ENCODE results near the gene HAND2. TPM values are rescaled to one million over a fixed set of nuclear protein-coding genes. Genes with fewer than 3 reads are reported as not detected.

HAND2 gene
- 0.11 TPM for polyA plus RNA-seq (2013, experiment 1 of 2; ENCODE audit: insufficient read length)
- polyA plus RNA-seq (2013, experiment 2 of 2; ENCODE audit: insufficient read length): not detected

DNA sequence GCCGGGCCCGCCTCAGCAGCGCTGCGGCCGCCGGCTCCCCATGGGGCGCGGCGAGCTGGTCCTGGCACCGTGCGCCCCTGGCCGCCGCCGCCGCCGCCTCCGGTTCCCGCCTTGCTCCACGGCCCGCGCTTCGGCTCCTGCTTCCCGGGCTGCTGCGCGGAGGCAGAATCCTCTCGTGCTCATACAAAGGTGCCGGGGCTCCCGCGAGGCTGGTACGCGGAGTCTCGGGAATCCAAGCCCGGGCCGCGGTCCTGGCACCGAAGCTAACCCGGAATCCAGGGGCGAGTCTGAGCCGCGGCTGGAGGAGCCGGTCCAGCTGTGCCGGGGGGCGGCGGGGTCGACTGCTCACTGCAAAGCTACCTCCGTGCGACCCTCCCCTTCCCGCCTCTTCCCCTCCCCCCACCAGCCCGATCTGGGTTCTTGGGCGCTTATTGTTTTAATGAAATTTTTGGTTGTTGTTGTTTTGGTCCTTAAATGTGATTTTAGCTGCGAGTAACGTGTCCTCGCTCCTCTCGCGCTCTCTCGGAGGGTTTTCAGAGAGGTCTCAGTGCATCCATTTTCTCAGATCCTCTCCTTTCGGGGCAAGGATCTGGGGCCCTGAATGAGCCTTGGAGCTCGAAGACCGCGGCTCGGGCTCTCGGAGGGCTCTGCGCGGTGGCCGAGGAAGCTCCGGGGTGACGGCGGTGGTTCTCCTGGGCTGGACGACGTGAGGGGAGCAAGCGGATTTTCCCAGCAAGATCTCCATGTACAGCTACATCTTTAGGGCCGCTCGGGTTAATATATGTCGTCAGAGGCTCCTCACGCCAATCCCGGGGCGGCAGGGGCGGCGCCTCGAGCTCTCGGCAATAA is at the start of gene HAND2:
Gene HAND2, minus strand, starts transcription at position 753 of the 849 bp plus-strand sequence. CDS start 940 bp downstream, outside the sequence.
- peak; percentile 30 for DNase-seq

DNA sequence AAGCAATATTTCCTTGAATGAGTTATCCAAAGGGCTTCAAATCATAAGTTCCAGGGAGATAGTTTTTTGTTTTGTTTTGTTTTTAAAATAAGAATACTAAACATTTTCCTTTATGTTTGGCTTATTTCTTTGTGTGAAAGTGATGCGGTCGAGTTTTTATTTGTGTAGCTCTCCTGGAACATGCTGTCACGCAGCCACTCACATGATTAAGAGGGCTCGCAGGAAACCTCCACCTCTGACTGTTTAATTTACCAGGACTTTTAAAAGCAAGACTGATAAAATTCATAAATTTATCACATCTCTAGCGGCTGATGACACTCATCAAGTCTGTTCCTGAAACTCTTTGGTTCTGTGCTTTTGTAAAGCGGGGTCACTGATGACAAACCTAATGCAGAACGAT is 48.9 kb upstream of the HAND2 start:
- no peak for DNase-seq

DNA sequence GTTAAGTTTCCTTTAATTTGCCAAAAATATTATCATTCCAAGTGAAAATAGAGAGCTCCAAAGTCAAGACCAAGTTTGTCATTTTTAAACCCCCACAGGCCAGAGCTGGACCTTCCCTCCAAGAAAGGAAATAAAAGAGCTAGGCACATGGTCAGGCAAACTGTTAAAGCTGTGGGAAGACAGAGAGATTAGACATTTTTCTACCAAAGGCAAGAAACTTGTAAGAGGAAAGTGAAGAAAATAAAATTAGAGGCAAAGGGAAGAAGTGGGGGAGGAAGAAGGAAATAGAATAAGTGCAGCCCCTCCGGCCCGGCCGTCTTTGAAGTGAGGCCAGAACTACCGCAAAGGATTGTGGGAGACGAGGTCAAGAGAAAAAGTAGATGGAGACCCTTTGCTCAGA is 47.9 kb upstream of the HAND2 start:
- DNase-seq: no peak

DNA sequence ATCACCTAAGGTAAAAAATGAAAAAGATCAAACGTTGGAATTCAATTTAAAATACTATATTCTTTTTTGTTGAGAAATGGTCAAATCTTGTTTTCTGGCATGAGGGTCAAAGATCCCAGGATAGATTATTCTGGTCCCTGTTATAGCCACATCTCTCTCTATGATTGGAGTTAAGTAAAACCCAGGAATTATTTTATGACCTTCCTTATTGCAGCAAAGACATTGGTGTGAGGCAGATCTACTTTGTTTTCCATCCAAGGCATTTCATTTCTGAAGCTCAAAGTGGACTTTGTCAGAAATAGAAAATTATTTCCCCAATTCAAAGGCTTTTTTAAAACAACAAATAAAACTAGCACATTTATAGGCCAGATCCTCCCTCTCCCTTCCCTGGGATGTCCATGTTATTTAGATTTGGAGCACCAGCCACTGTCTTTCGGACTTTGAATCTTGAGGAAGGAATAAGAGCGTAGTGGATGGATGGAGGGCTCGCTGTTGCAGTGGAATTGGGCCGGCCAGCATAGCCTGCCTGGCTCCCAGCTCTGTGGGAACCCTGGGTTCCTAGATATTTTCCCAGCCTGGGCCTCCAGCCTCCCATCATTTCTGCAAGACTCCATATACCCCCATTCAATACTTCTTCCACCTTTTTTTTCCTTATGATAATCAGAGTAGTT is 45.6 kb upstream of the HAND2 start:
- no peak for DNase-seq

DNA sequence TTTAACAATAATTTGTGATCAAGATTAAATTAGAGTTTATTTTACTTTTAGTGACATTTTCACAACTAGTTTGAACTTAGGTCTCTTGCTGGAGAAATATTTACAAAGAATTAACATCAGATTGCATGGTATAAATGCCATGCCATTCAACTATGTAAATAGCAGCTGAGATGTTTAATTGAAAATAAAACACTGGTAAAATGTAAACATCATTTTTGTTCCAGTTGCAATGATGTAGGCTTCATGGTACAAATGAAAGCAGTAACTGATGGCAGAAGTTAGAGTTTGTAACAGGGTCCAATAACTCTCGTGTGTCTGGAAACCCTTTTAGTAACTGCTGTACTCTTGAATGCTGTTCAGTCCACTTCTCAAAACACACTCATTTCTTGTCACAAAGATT is 43.7 kb upstream of the HAND2 start:
- DNase-seq: no peak

GRCh38 chr4:173573286-173573685 is 43.3 kb upstream of the HAND2 start:
- no peak for DNase-seq

GRCh38 chr4:173572493-173573129 is 42.6 kb upstream of the HAND2 start:
- DNase-seq: no peak

- no peak for DNase-seq
Measured at GRCh38 chr4:173571620-173572019, 41.6 kb upstream of the HAND2 start.

GRCh38 chr4:173565281-173565680 is 35.3 kb upstream of the HAND2 start:
- no peak for DNase-seq

DNA sequence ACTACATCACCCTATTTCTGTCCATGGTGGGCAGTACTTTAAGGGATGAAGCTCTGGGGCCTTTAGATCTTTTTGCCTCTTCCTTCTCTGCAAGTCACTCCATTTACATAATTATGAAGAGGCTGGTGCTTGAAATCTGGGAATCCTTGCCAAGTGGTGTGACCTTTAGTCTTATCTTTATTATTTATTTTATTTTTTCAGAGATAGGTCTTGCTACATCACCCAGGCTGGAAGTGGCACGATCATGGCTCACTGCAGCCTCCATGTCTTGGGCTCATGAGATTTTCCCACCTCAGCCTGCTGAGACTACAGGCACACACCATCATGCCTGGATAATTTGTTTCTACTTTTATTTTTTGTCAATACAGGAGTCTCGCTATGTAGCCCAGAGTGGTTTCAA is 34.4 kb upstream of the HAND2 start:
- no peak for DNase-seq

GRCh38 chr4:173560896-173561295 is 30.9 kb upstream of the HAND2 start:
- no peak for DNase-seq

GRCh38 chr4:173556398-173557131 is 26.5 kb upstream of the HAND2 start:
- no peak for DNase-seq

DNA sequence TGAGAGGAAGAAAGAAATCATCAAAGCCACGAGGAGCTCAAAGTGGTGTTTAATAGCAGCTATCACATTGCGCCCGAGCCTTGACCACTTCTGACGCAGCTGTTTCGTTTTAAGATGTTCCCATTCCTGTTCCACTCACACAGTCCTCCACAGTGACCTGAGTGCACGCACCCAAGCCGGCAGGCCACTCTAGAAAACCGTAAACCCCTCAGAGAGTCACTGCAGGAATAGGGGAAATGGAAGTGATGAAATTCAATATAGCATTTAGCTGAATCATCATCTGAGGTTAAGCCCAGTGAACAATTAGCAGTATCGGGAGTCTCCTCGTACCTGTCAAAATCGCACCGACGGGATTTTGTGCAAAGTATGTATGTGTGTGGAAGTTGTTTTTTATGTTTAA is 17.9 kb upstream of the HAND2 start:
- no peak for DNase-seq

GRCh38 chr4:173546776-173547175 is 16.7 kb upstream of the HAND2 start:
- DNase-seq: no peak

GRCh38 chr4:173545440-173545839 is 15.4 kb upstream of the HAND2 start:
- no peak for DNase-seq

- DNase-seq: no peak
Measured at GRCh38 chr4:173543266-173543665, 13.2 kb upstream of the HAND2 start.

- no peak for DNase-seq
Measured at GRCh38 chr4:173539986-173540385, 10.0 kb upstream of the HAND2 start.

DNA sequence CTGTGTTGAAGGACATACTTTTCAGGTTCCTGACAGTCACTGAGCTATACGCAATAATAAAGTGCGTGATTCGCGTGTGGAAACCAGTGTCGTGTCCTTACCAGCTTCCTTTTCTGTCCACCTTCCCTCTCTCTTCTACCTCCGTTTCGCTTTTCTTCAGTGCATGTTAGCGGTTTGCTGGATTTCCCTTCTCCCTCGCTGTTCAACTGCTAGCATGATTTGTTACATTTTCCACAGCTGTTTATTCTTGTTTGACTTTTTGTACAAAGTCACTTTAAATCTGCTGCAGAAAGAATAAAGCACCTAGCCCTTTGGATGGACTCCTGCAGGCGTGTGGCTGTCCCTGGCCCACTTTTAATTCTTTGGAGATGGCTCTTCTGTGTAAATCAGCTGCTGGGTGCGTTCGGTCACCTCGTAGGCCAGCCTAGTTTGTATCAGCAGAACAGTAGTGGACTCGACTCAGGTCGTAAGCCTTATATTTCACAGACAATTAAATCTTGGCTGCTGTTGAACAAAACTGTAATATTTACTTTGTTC is 8.9 kb upstream of the HAND2 start:
- no peak for DNase-seq

DNA sequence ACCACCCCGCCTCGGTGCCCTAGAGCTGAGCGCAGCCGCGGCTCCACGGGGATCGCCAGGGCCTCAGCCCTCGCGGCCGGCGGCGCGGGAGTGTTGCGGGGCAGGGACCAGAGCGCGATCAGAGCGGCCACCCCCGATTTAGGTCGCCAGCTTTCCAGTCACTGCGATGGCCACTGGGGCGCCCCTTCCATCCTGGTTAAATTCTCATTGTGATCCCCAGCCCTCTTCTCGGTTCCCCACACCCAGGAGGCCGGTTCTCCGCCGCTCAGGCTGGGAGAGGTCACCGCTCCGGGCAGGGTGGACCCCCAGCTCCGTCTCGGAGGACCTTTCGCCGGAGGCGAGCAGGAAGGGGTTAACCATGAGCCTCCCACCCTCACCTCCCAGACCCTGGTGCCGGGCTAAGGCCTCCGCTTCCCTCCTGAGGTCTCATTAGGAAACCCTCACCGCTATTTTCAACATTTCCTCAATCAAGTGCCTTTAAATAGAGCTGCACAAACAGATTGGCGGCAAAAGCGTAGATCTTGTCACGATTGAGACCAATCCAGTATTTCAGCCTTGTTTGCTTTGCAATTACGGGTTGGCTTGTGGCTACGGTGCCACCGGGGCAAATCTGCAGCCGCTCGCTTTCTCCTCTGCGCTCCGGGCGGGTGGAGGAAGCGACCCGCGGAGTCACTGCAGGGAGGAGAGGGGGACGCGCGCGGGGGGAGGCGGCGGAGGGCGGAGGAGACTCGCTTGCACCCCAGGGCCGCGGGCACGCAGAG is 8.3 kb upstream of the HAND2 start:
- DNase-seq: no peak

GRCh38 chr4:173537613-173538147 is 7.7 kb upstream of the HAND2 start:
- no peak for DNase-seq

DNA sequence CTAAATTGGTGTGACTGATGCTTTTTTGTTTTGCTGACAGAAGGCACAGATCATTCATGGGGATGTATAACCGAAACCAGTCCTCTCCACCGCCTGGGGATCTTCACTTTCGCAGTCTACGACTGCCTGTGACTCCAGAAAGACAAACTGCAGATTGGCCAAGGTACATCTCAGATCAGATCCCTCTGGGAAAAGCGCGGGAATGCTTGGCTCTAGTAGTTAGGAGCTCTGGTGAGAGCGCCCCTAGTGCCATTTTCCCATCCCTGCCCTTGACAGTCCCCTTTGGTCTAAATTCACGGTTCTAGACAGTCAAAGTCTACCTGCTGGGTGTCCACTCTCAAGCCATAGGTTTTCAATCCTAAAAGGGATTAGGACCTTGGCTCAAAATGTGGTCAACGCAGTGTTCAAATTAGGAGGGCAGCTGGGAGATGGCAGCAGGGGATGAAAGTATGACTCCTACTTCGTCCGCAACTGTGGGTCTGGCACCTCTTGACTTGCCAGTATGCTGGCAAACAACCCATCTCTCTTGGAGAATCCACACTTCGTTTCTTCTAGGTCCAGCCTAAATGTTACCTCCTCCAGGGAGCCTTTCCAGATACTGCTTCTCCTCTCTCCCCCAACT is 6.9 kb upstream of the HAND2 start:
- DNase-seq: no peak

Measured in fibroblast of skin of scalp (primary cell).